HUES64 (cell line): ENCODE measurements around the gene ZNF429.
"Not testable (repeated sequence)": the region's sequence is repeated elsewhere in the genome, so short reads cannot be mapped to it uniquely, and the experiment has no call there.

ENCODE experiments used
- H3K27ac ChIP-seq: 2 replicates; pipeline ENCODE4 v1.7.0; 2013; ENCODE audit warnings: low read depth, low read length, inconsistent platforms
- H3K27me3 ChIP-seq: 2 replicates; pipeline ENCODE4 v1.6.1; 2013; ENCODE audit warnings: mild to moderate bottlenecking, low read length; ENCODE audit not compliant: insufficient read depth
- H3K36me3 ChIP-seq: 2 replicates; pipeline ENCODE4 v1.6.1; 2013; ENCODE audit warnings: mild to moderate bottlenecking, low read length; ENCODE audit not compliant: insufficient read depth
- H3K4me1 ChIP-seq: 2 replicates; pipeline ENCODE4 v1.6.1; 2013; ENCODE audit warnings: mild to moderate bottlenecking, low read length, moderate library complexity; ENCODE audit not compliant: insufficient read depth
- H3K4me3 ChIP-seq: 2 replicates; pipeline ENCODE4 v1.5.1; 2013; ENCODE audit warnings: mild to moderate bottlenecking, low read length, moderate library complexity
- H3K9ac ChIP-seq: 2 replicates; pipeline ENCODE4 v1.6.1; 2013; ENCODE audit warnings: mild to moderate bottlenecking, low read depth, low read length
- H3K9me3 ChIP-seq: 2 replicates; pipeline ENCODE4 v1.6.1; 2013; ENCODE audit warnings: low read depth, low read length; ENCODE audit not compliant: insufficient read depth
- WGBS: fragments of 150-250, 120-280 bp; methylation state at CpG from one replicate; pipeline ENCODE4 v1.1.7; 2013; ENCODE audit warnings: missing lambda C conversion rate; 5-methylcytosine and 5-hydroxymethylcytosine counted together

ZNF429 gene

GRCh38 chr19:21483589-21484170 lies 21.7 kb upstream of the ZNF429 start:
- Histone ChIP-seq H3K36me3 (peaks cover 17% of the 10 kb centered on the region), H3K9ac (no peak overlapping the region), H3K9me3 (peaks cover 20% of the 10 kb centered on the region), H3K27ac (no peak overlapping the region), H3K4me3 (no peak overlapping the region), H3K4me1 (no peaks in the 10 kb centered on the region), H3K27me3 (no peaks in the 10 kb centered on the region)
- WGBS, result 74% methylated on average over 43 of the region's 43 CpGs

- H3K4me3 ChIP-seq, result no peak overlapping the region
- H3K4me1 ChIP-seq, result no peaks in the 10 kb centered on the region
- peaks cover 20% of the 10 kb centered on the region for H3K9me3 ChIP-seq
- H3K9ac ChIP-seq, result no peak overlapping the region
- no peak overlapping the region for H3K27ac ChIP-seq
- no peaks in the 10 kb centered on the region for H3K27me3 ChIP-seq
- 91% methylated on average over 4 of the region's 5 CpGs for WGBS
- peaks cover 19% of the 10 kb centered on the region for H3K36me3 ChIP-seq
Observed at GRCh38 chr19:21484631-21485030, 20.8 kb upstream of the ZNF429 start.

- Histone ChIP-seq H3K4me3 (no peak overlapping the region), H3K36me3 (peaks cover 29% of the 10 kb centered on the region), H3K9ac (no peak overlapping the region), H3K9me3 (peaks cover 20% of the 10 kb centered on the region), H3K27me3 (no peaks in the 10 kb centered on the region), H3K4me1 (no peaks in the 10 kb centered on the region), H3K27ac (no peak overlapping the region)
Observed at GRCh38 chr19:21485926-21486325, 19.5 kb upstream of the ZNF429 start.

DNA sequence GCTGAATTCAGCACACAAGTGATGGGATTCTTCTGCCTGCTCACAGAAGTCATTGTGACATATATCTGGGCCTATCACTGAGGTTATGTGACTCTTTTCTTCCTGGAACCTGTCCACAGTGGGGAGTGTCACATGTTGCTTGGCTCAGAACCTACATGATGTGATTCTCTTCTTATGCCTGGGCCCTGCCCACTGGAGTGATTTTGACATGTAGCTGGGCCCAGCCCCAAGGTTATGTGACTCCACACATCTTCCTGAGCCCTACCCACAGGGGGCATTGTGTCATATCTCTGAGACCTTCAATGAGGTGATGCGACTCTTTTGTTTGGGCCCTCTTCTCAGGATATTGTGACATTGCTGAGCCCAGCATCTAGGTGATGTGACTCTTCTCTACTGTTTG lies 17.4 kb upstream of the ZNF429 start:
- Histone ChIP-seq H3K27me3 (no peaks in the 10 kb centered on the region), H3K9ac (no peak overlapping the region), H3K27ac (no peak overlapping the region), H3K4me3 (no peak overlapping the region), H3K36me3 (peaks cover 42% of the 10 kb centered on the region), H3K9me3 (peaks cover 20% of the 10 kb centered on the region), H3K4me1 (no peaks in the 10 kb centered on the region)
- WGBS, result 95% methylated on average over 1 of the region's 1 CpG

- WGBS, result 65% methylated on average over 4 of the region's 4 CpGs
- no peak overlapping the region for H3K4me3 ChIP-seq
- H3K4me1 ChIP-seq, result no peaks in the 10 kb centered on the region
- no peak overlapping the region for H3K9ac ChIP-seq
- H3K36me3 ChIP-seq, result peaks cover 63% of the 10 kb centered on the region
- peaks cover 8% of the 10 kb centered on the region for H3K9me3 ChIP-seq
- no peaks in the 10 kb centered on the region for H3K27me3 ChIP-seq
- no peak overlapping the region for H3K27ac ChIP-seq
Observed at GRCh38 chr19:21491146-21491545, 14.3 kb upstream of the ZNF429 start.

- Histone ChIP-seq H3K27me3 (no peaks in the 10 kb centered on the region), H3K27ac (no peak overlapping the region), H3K9me3 (no peaks in the 10 kb centered on the region), H3K4me3 (no peak overlapping the region), H3K9ac (no peak overlapping the region), H3K36me3 (peaks cover 77% of the 10 kb centered on the region), H3K4me1 (no peaks in the 10 kb centered on the region)
- 91% methylated on average over 9 of the region's 9 CpGs for WGBS
Observed at GRCh38 chr19:21492947-21493906, 12.2 kb upstream of the ZNF429 start.

GRCh38 chr19:21496876-21497275 lies 8.5 kb upstream of the ZNF429 start:
- Histone ChIP-seq H3K9ac (no peak overlapping the region), H3K27ac (no peak overlapping the region), H3K36me3 (peaks cover 78% of the 10 kb centered on the region), H3K4me1 (no peaks in the 10 kb centered on the region), H3K27me3 (no peaks in the 10 kb centered on the region), H3K9me3 (no peaks in the 10 kb centered on the region), H3K4me3 (no peak overlapping the region)
- WGBS, result 94% methylated on average over 4 of the region's 4 CpGs

DNA sequence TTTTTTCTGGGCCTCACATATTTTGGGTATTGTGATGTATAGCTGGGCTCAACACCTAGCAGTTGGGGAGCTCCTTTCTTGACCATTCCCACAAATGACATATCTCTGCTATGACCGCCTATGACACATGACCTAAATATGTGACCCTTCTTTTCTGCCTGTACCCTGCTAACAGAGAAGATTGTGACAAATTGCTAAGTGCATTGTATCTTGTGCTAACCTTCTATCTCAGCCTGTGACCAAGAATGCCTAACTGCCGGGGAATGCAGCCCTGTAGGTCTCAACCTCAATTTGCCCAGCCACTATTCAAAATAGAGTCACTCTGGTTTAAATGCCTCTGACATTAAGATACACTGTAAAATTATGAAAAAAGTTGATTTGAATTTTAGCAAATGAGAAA lies 6.8 kb upstream of the ZNF429 start:
- Histone ChIP-seq H3K9ac (no peak overlapping the region), H3K4me3 (no peak overlapping the region), H3K4me1 (no peaks in the 10 kb centered on the region), H3K36me3 (peaks cover 66% of the 10 kb centered on the region), H3K27ac (no peak overlapping the region), H3K27me3 (no peaks in the 10 kb centered on the region), H3K9me3 (no peaks in the 10 kb centered on the region)
- WGBS, result 69% methylated on average over 2 of the region's 2 CpGs

GRCh38 chr19:21508198-21508597 lies 2.8 kb downstream of the ZNF429 start:
- Histone ChIP-seq H3K9ac (no peak overlapping the region), H3K4me3 (no peak overlapping the region), H3K36me3 (peaks cover 21% of the 10 kb centered on the region), H3K27ac (no peak overlapping the region), H3K9me3 (peaks cover 4% of the 10 kb centered on the region; the same call in 1 of the 2 replicates), H3K4me1 (peaks cover 3% of the 10 kb centered on the region; the same call in 1 of the 2 replicates), H3K27me3 (no peaks in the 10 kb centered on the region)
- WGBS, result 90% methylated on average over 5 of the region's 5 CpGs

DNA sequence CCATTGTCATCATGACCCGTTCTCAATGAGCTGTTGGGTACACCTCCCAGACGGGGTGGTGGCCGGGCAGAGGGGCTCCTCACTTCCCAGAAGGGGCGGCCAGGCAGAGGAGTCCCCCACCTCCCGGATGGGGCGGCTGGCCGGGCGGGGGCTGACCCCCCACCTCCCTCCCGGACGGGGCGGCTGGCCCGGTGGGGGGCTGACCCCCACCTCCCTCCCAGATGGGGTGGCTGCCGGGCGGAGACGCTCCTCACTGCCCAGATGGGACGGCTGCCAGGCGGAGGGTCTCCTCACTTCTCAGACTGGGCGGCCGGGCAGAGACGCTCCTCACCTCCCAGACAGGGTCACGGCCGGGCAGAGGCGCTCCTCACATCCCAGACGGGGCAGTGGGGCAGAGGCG lies 5.7 kb downstream of the ZNF429 start:
- 90% methylated on average over 24 of the region's 25 CpGs for WGBS
- H3K36me3 ChIP-seq, result peaks cover 21% of the 10 kb centered on the region
- H3K9me3 ChIP-seq, result peaks cover 12% of the 10 kb centered on the region; the same call in 1 of the 2 replicates
- not testable (repeated sequence) for H3K27ac ChIP-seq, H3K4me1 ChIP-seq, H3K4me3 ChIP-seq, H3K27me3 ChIP-seq, H3K9ac ChIP-seq

DNA sequence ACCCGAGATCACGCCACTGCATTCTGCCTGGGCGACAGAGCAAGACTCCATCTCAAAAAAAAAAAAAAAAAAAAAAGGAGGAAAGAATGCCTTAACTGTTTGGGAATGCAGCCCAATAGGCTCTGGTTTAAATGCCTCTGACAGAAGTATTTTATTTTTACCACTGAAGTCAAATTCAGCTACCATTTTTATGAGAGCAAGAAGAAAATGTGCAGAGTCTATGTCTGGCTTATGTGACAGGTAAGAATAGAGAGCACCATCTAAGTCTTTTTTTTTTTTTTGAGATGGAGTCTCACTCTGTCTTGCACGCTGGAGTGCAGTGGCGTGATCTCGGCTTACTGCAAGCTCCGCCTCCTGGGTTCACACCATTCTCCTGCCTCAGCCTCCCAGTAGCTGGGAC lies 7.2 kb downstream of the ZNF429 start:
- not testable (repeated sequence) for H3K4me1 ChIP-seq, H3K27ac ChIP-seq, H3K27me3 ChIP-seq, H3K4me3 ChIP-seq, H3K9ac ChIP-seq
- 99% methylated on average over 5 of the region's 7 CpGs for WGBS
- Histone ChIP-seq H3K36me3 (peaks cover 14% of the 10 kb centered on the region), H3K9me3 (peaks cover 25% of the 10 kb centered on the region; the same call in 1 of the 2 replicates)
